Measurements from ENCODE around the gene TM9SF1. TPM values are rescaled to one million over a fixed set of nuclear protein-coding genes. Genes with fewer than 3 reads are reported as not detected.

TM9SF1 gene
- total and polyA plus RNA-seq, 2 of the 13 experiments (the other 11 are each of a cell fraction or from before 2014, with no cell fraction given): 83.2 to 110 TPM

GRCh38 chr14:24211311-24211710 is 16.1 kb upstream of the TM9SF1 start:
- Histone ChIP-seq H3K79me2 (ENCODE audit: insufficient read depth, low read length) (peaks cover 2% of the 10 kb centered on the region), H3K4me3 (replicated peaks in 1 of 3; ENCODE audit: insufficient read depth in 1 of 3, low read depth in 2 of 3, low read length in 3 of 3) (no peak overlapping the region), H3K9ac (ENCODE audit: insufficient read depth, low read depth, low read length) (no peak overlapping the region), H3K4me2 (ENCODE audit: low read depth, low read length) (no peak overlapping the region), H2AFZ (ENCODE audit: low read length) (no peak overlapping the region), H3K27ac (ENCODE audit: extremely low read length, insufficient read depth, low read length) (no peak overlapping the region), H3K36me3 (replicated peaks in 1 of 2; ENCODE audit: control insufficient read depth in 1 of 2, insufficient read depth in 2 of 2, low read length in 2 of 2) (peaks cover 34 to 47% of the 10 kb centered on the region in 2 experiments), H4K20me1 (ENCODE audit: insufficient read depth, low read length) (no peaks in the 10 kb centered on the region), H3K27me3 (ENCODE audit: control insufficient read depth in 1 of 2, insufficient read depth in 2 of 2, low read length in 2 of 2) (no peaks in the 10 kb centered on the region; a peak in 1 of 5 replicates), H3K4me1 (ENCODE audit: insufficient read depth, low read length) (peaks cover 37% of the 10 kb centered on the region), H3K9me3 (ENCODE audit: low read length) (no peaks in the 10 kb centered on the region)
- DNase-seq (ENCODE audit: low spot score): no peak
- no peak for ATAC-seq
- POLR2A ChIA-PET: interaction anchor here (1.2 to 8.1 kb wide), 4 partner anchors 16 to 76 kb away, joined by 3 to 230 read pairs (median 110); partner anchors contain the start of genes IRF9, PSME1, TINF2 and TM9SF1
- FAIRE-seq: no peak
- 99% methylated on average over 6 of the region's 6 CpGs for WGBS (ENCODE audit: low lambda C conversion rate)
- no TSS peak for BruUV-seq (replicated peaks)
- CTCF ChIA-PET (ENCODE audit: low intra/inter-chr PET ratio, low total read pairs): no interaction called here
- intact Hi-C loops (cut with micrococcal nuclease; ENCODE audit: unreplicated experiment): no loop called here
- in situ Hi-C loops (cut with HindIII; ENCODE audit: extremely low pct_ligation_motif_present, low pct_unique_long_range_greater_than_20kb): no loop called here
- TF ChIP-seq RXRB (CRISPR knock-in tag; IDR thresholded peaks at IDR 0.05; ENCODE audit: borderline replicate concordance) (no peak), TEF (CRISPR knock-in tag; IDR thresholded peaks at IDR 0.05) (no peak), PHF8 (CRISPR knock-in tag; IDR thresholded peaks at IDR 0.05) (peak; percentile 23; the same call in 1 of the 2 replicates), ZNF670 (CRISPR knock-in tag; IDR thresholded peaks at IDR 0.05; ENCODE audit: borderline replicate concordance) (no peak), POLR2A (IDR thresholded peaks at IDR 0.05; ENCODE audit: insufficient read depth in 1 of 2, low read depth in 2 of 2, low read length in 2 of 2) (0 out of 4 replicates have a peak, but pooled peaks of 1 of the 2 experiments have one; percentile 26), HMGXB4 (CRISPR knock-in tag; IDR thresholded peaks at IDR 0.05; ENCODE audit: borderline replicate concordance in 1 of 2, low read depth in 1 of 2) (no peak), NR0B2 (CRISPR knock-in tag; IDR thresholded peaks at IDR 0.05) (no peak), ASH2L (IDR thresholded peaks at IDR 0.05; ENCODE audit: insufficient read length, low read depth, low read length) (no peak), ZHX1 (CRISPR knock-in tag; IDR thresholded peaks at IDR 0.05; ENCODE audit: low read depth) (no peak), SKIL (CRISPR knock-in tag; IDR thresholded peaks at IDR 0.05; ENCODE audit: borderline replicate concordance) (no peak), ZNF577 (CRISPR knock-in tag; IDR thresholded peaks at IDR 0.05; ENCODE audit: borderline replicate concordance, low read depth) (no peak), ZNF607 (CRISPR knock-in tag; IDR thresholded peaks at IDR 0.05; ENCODE audit: borderline replicate concordance) (0 out of 2 replicates have a peak, but pooled peaks have one; percentile 13), ZNF335 (CRISPR knock-in tag; IDR thresholded peaks at IDR 0.05) (no peak), ZNF264 (CRISPR knock-in tag; IDR thresholded peaks at IDR 0.05) (no peak), SP1 (IDR thresholded peaks at IDR 0.05) (no peak), SP1 (CRISPR knock-in tag; IDR thresholded peaks at IDR 0.05) (no peak), ARNT2 (CRISPR knock-in tag; IDR thresholded peaks at IDR 0.05; ENCODE audit: low read depth) (0 out of 2 replicates have a peak, but pooled peaks have one; percentile 21)
